OCI-LY7 (cell line): ENCODE measurements around the gene KIF16B. TPM values are rescaled to one million over a fixed set of nuclear protein-coding genes. Genes with fewer than 3 reads are reported as not detected.

Experiments
- BruUV-seq: library from RNA; stranded (reverse); fragments of 400-500 nt; replicated peaks from 2 replicates; lab custom pipeline; 2021; lab: Mats Ljungman, UMichigan
- CTCF ChIA-PET: fragments of 300-600 bp; sonication (Branson Sonifier 250); formaldehyde crosslinking; loops from one replicate; lab custom pipeline; 2022; ENCODE audit warnings: antibody characterized with exemption; ENCODE audit not compliant: unreplicated experiment; lab: Charles Lee
- POLR2A ChIA-PET: fragments of 300-600 bp; sonication (Branson Sonifier 250); formaldehyde crosslinking; loops from one replicate; lab custom pipeline; 2022; ENCODE audit warnings: antibody characterized with exemption; lab: Charles Lee
- DNase-seq: peaks from one replicate; pipeline ENCODE4 v3.0.0-alpha.2; 2015; ENCODE audit warnings: low spot score
- H2AFZ ChIP-seq: fragments of 200-600 bp; sonication (generic), shearing (Covaris generic); 2 replicates; pipeline ENCODE4 v1.6.1; 2014; ENCODE audit warnings: mild to moderate bottlenecking, antibody characterized with exemption, low read length, moderate library complexity
- H3K27ac ChIP-seq: fragments of 200-600 bp; sonication (generic); 2 replicates; pipeline ENCODE4 v1.5.1; 2014; ENCODE audit warnings: mixed run types, low read depth, mild to moderate bottlenecking, moderate library complexity, low read length, inconsistent platforms; ENCODE audit not compliant: poor library complexity, severe bottlenecking
- H3K36me3 ChIP-seq: fragments of 200-600 bp; sonication (generic); 2 replicates; pipeline ENCODE4 v1.6.1; 2014; ENCODE audit warnings: mild to moderate bottlenecking, antibody characterized with exemption, low read length, moderate library complexity, mixed read lengths; ENCODE audit not compliant: insufficient read depth
- H3K4me1 ChIP-seq: fragments of 200-600 bp; sonication (generic); 2 replicates; pipeline ENCODE4 v1.5.1; 2014; ENCODE audit warnings: mild to moderate bottlenecking, low read length; ENCODE audit not compliant: insufficient read depth, poor library complexity, severe bottlenecking
- H3K4me2 ChIP-seq: fragments of 200-600 bp; sonication (generic); 2 replicates; pipeline ENCODE4 v1.6.1; 2014; ENCODE audit warnings: mild to moderate bottlenecking, low read length
- H3K4me3 ChIP-seq: fragments of 200-600 bp; sonication (generic); 2 replicates; pipeline ENCODE4 v1.5.1; 2014; ENCODE audit warnings: mild to moderate bottlenecking, low read depth, low read length; ENCODE audit not compliant: poor library complexity, severe bottlenecking
- H3K79me2 ChIP-seq: fragments of 200-600 bp; sonication (generic); 2 replicates; pipeline ENCODE4 v1.6.1; 2016; ENCODE audit warnings: low read depth, mild to moderate bottlenecking, low read length, moderate library complexity, mixed read lengths; ENCODE audit not compliant: insufficient read depth
- H3K9me2 ChIP-seq: fragments of 200-600 bp; sonication (generic); 2 replicates; pipeline ENCODE4 v1.6.1; 2016; ENCODE audit warnings: mild to moderate bottlenecking, low read length, mixed read lengths; ENCODE audit not compliant: insufficient read depth
- H3K9me3 ChIP-seq: fragments of 200-600 bp; sonication (generic); 2 replicates; pipeline ENCODE4 v1.6.1; 2014; ENCODE audit warnings: mild to moderate bottlenecking, mixed run types, low read length, mixed read lengths
- H4K20me1 ChIP-seq: fragments of 200-600 bp; sonication (generic); 2 replicates; pipeline ENCODE4 v1.6.1; 2014; ENCODE audit warnings: mild to moderate bottlenecking, antibody characterized with exemption, low read length, moderate library complexity, mixed read lengths; ENCODE audit not compliant: insufficient read depth
- EZH2phosphoT487 ChIP-seq: fragments of 200-600 bp; sonication (generic); IDR thresholded peaks from 2 replicates; pipeline ENCODE4 v1.6.1; 2018; ENCODE audit warnings: low read depth, borderline replicate concordance, mild to moderate bottlenecking, mixed run types, antibody characterized with exemption, low read length, moderate library complexity, mixed read lengths
- intact Hi-C: fragments of 100-400 bp; cut with micrococcal nuclease; formaldehyde crosslinking; loops from one replicate; pipeline ENCODE4 v1.10.0; 2022; ENCODE audit not compliant: unreplicated experiment
- total RNA-seq, 2 experiments: library from RNA; depleted of rRNA in 1 of 2; stranded (reverse); fragments of >200 nt in 1 of 2; shearing (Covaris generic) in 1 of 2; gene quantifications; 2 replicates each; pipeline ENCODE4 v1.2.3, GENCODE V29; 2014 to 2022
- TF ChIP-seq, protein P1 (sequence below): fragments of 200-600 bp; sonication (generic); conservative IDR thresholded peaks from 2 replicates; pipeline ENCODE4 v1.5.1; 2014; ENCODE audit warnings: mild to moderate bottlenecking, antibody characterized with exemption, low read length, moderate library complexity, mixed read lengths

KIF16B gene
- total RNA-seq, 2 experiments from 2014 or later, result 6.2 to 11.2 TPM

DNA sequence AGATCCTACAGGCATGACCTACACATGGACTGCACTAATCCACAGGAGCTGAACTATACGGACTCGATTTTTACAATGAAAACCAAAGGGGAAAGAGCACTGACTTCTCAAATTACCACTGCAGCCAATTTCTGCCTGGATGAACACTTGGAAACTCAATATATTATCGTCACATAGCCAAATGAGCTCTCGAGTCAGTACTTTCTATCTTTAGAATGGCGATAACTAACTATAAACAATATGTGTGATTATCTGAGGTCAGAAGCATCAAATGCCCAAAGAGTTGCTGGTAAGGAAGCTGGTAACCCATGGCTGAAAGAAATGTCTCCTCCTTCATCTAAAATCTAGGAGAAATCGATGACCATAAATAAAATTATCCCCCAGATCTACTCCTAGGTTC is 86.7 kb downstream of the KIF16B start:
- H3K9me3 ChIP-seq, result no peaks in the 10 kb centered on the region
- no peaks in the 10 kb centered on the region for H3K9me2 ChIP-seq
- peaks cover 8% of the 10 kb centered on the region for H3K4me1 ChIP-seq
- DNase-seq, result no peak
- intact Hi-C loops, result no loop called here
- ChIA-PET CTCF (no interaction called here), POLR2A (interaction anchor here (0.5 to 0.7 kb wide), 2 partner anchors 8 to 446 kb away, joined by 3 read pairs; no protein-coding TSS in a partner anchor)
- no peaks in the 10 kb centered on the region for H4K20me1 ChIP-seq
- BruUV-seq, result no TSS peak
- H3K4me3 ChIP-seq, result no peak overlapping the region
- no peak overlapping the region for H2AFZ ChIP-seq
- no peaks in the 10 kb centered on the region for H3K36me3 ChIP-seq
- no peaks in the 10 kb centered on the region for H3K79me2 ChIP-seq
- no peak overlapping the region for H3K4me2 ChIP-seq
- H3K27ac ChIP-seq, result no peak overlapping the region
- TF ChIP-seq EZH2phosphoT487, result no peak
- TF ChIP-seq, protein P1, sequence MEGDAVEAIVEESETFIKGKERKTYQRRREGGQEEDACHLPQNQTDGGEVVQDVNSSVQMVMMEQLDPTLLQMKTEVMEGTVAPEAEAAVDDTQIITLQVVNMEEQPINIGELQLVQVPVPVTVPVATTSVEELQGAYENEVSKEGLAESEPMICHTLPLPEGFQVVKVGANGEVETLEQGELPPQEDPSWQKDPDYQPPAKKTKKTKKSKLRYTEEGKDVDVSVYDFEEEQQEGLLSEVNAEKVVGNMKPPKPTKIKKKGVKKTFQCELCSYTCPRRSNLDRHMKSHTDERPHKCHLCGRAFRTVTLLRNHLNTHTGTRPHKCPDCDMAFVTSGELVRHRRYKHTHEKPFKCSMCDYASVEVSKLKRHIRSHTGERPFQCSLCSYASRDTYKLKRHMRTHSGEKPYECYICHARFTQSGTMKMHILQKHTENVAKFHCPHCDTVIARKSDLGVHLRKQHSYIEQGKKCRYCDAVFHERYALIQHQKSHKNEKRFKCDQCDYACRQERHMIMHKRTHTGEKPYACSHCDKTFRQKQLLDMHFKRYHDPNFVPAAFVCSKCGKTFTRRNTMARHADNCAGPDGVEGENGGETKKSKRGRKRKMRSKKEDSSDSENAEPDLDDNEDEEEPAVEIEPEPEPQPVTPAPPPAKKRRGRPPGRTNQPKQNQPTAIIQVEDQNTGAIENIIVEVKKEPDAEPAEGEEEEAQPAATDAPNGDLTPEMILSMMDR, result no peak

DNA sequence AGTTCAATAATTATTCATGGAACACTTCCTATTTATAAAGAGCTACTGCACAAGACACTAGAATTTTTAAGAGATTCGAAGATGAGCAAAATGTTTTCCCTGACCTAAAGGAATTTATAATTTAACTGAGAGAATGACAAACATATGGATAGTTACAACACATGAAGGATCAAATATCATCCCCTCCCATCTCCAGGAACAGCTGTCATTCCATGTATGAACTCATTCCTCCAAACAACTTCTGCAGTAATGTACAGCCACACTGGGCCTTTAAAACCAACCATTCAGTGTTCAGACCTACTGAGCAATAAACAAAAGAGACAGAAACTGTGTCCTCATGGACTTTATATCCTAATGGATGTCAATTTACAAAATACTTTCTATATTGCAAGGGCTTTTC is 87.8 kb downstream of the KIF16B start:
- Histone ChIP-seq H3K4me2 (no peak overlapping the region), H3K79me2 (no peaks in the 10 kb centered on the region), H3K9me2 (no peaks in the 10 kb centered on the region), H3K27ac (no peak overlapping the region), H4K20me1 (no peaks in the 10 kb centered on the region), H3K4me1 (peaks cover 8% of the 10 kb centered on the region), H3K9me3 (no peaks in the 10 kb centered on the region), H3K36me3 (no peaks in the 10 kb centered on the region), H2AFZ (no peak overlapping the region), H3K4me3 (no peak overlapping the region)
- CTCF ChIA-PET, result no interaction called here
- POLR2A ChIA-PET, result interaction anchor here (0.6 to 0.9 kb wide), 2 partner anchors 10 to 52 kb away, joined by 3 read pairs; no protein-coding TSS in a partner anchor
- DNase-seq, result no peak
- intact Hi-C loops, result no loop called here
- BruUV-seq, result no TSS peak
- TF ChIP-seq EZH2phosphoT487, result no peak
- TF ChIP-seq, protein P1, result no peak

- intact Hi-C loops, result no loop called here
- no peaks in the 10 kb centered on the region for H4K20me1 ChIP-seq
Measured at GRCh38 chr20:16483024-16483423, 90.2 kb downstream of the KIF16B start.

More at GRCh38 chr20:16483024-16483423, 90.2 kb downstream of the KIF16B start:
- TF ChIP-seq, protein P1, result no peak
- no peak for TF ChIP-seq EZH2phosphoT487
- Histone ChIP-seq H3K36me3 (no peaks in the 10 kb centered on the region), H3K4me2 (no peak overlapping the region), H2AFZ (no peak overlapping the region), H3K4me3 (no peak overlapping the region), H3K79me2 (no peaks in the 10 kb centered on the region), H3K4me1 (peaks cover 8% of the 10 kb centered on the region), H3K27ac (no peak overlapping the region), H3K9me3 (no peaks in the 10 kb centered on the region), H3K9me2 (no peaks in the 10 kb centered on the region)
- no peak for DNase-seq
- POLR2A ChIA-PET, result interaction anchor here (0.8 to 1.1 kb wide), 2 partner anchors 16 to 23 kb away, joined by 3 to 4 read pairs; no protein-coding TSS in a partner anchor
- CTCF ChIA-PET, result no interaction called here
- BruUV-seq, result no TSS peak
